GM12875 (cell line): ENCODE data around the gene ZNF699.

ENCODE experiments used
- H3K4me3 ChIP-seq: one replicate; pipeline ENCODE4 v1.5.1; 2011; ENCODE audit warnings: low read depth, low read length, control low read depth
- TF ChIP-seq, protein P1 (sequence below): IDR thresholded peaks from 2 replicates; pipeline ENCODE4 v1.5.1; 2011; ENCODE audit warnings: low read depth, mild to moderate bottlenecking, control low read depth, inconsistent platforms, low read length, moderate library complexity, borderline replicate concordance; ENCODE audit not compliant: insufficient read depth

Gene ZNF699

DNA sequence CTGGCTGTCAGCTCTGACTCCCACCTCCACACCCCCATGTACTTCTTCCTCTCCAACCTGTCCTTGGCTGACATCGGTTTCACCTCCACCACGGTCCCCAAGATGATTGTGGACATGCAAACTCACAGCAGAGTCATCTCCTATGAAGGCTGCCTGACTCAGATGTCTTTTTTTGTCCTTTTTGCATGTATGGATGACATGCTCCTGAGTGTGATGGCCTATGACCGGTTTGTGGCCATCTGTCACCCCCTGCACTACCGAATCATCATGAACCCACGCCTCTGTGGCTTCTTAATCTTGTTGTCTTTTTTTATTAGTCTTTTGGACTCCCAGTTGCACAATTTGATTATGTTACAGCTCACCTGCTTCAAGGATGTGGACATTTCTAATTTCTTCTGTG, 58.4 kb downstream of the ZNF699 start:
- TF ChIP-seq, protein P1, sequence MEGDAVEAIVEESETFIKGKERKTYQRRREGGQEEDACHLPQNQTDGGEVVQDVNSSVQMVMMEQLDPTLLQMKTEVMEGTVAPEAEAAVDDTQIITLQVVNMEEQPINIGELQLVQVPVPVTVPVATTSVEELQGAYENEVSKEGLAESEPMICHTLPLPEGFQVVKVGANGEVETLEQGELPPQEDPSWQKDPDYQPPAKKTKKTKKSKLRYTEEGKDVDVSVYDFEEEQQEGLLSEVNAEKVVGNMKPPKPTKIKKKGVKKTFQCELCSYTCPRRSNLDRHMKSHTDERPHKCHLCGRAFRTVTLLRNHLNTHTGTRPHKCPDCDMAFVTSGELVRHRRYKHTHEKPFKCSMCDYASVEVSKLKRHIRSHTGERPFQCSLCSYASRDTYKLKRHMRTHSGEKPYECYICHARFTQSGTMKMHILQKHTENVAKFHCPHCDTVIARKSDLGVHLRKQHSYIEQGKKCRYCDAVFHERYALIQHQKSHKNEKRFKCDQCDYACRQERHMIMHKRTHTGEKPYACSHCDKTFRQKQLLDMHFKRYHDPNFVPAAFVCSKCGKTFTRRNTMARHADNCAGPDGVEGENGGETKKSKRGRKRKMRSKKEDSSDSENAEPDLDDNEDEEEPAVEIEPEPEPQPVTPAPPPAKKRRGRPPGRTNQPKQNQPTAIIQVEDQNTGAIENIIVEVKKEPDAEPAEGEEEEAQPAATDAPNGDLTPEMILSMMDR, result no peak

DNA sequence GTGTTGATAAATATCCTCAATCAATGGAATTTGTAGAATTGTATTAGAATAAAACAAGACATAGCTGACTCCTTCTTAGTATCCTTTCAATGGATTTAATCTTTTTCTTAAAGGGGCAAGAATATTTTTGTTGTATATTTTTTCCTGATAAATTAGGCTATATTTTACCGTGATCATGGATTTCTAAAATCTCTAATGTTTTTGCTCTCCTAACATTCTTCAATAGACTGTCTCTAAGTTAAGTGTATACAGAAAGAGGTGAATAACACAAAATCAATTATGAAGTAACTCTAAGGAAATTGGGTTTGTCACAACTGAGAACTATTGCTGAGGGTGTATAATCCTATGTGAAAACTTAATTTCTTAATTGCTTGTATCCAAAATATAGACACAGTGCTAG, 59.0 kb downstream of the ZNF699 start, which contains the start of gene OR7E24:
Gene OR7E24 (plus strand): TSS at position 301 of the 400 bp plus-strand sequence. CDS start 114 bp downstream, outside the sequence.
- no peak within 1 kb of the TSS for H3K4me3 ChIP-seq
- TF ChIP-seq, protein P1, result no peak

More for the DNA sequence above, 58.4 kb downstream of the ZNF699 start:
- H3K4me3 ChIP-seq, result no peak overlapping the region
